ENCODE measurements around the gene CEP164.
A peak's percentile ranks its signal among the peaks of the same experiment; 100 is the strongest.
"Not testable (repeated sequence)": the region's sequence is repeated elsewhere in the genome, so short reads cannot be mapped to it uniquely, and the experiment has no call there.

The CEP164 gene

GRCh38 chr11:117442049-117442868 is 114.6 kb downstream of the CEP164 start:
- no peak for DNase-seq (ENCODE audit: low spot score)

GRCh38 chr11:117442869-117443239 is 115.2 kb downstream of the CEP164 start:
- DNase-seq (ENCODE audit: low spot score): no peak

GRCh38 chr11:117443266-117444186 is 115.9 kb downstream of the CEP164 start:
- peak; percentile 77 for DNase-seq (ENCODE audit: low spot score)

- DNase-seq (ENCODE audit: low spot score): no peak
Measured at GRCh38 chr11:117444256-117444655, 116.6 kb downstream of the CEP164 start.

GRCh38 chr11:117444711-117445658 is 117.3 kb downstream of the CEP164 start:
- no peak for DNase-seq (ENCODE audit: low spot score)

GRCh38 chr11:117449111-117449693 is 121.5 kb downstream of the CEP164 start:
- DNase-seq (ENCODE audit: low spot score): no peak

- DNase-seq (ENCODE audit: low spot score): no peak
Measured at GRCh38 chr11:117453886-117454563, 126.4 kb downstream of the CEP164 start.

GRCh38 chr11:117454564-117454917 is 126.9 kb downstream of the CEP164 start:
- no peak for DNase-seq (ENCODE audit: low spot score)

GRCh38 chr11:117456027-117456720 is 128.5 kb downstream of the CEP164 start:
- no peak for DNase-seq (ENCODE audit: low spot score)

- DNase-seq (ENCODE audit: low spot score): not testable (repeated sequence)
Measured at GRCh38 chr11:117456721-117457029, 129.0 kb downstream of the CEP164 start.

- DNase-seq (ENCODE audit: low spot score): no peak
Measured at GRCh38 chr11:117457031-117457785, 129.6 kb downstream of the CEP164 start.

- DNase-seq (ENCODE audit: low spot score): no peak
Measured at GRCh38 chr11:117457835-117458234, 130.2 kb downstream of the CEP164 start.

GRCh38 chr11:117458275-117459122 is 130.8 kb downstream of the CEP164 start:
- no peak for DNase-seq (ENCODE audit: low spot score)

GRCh38 chr11:117459123-117459978 is 131.7 kb downstream of the CEP164 start:
- no peak for DNase-seq (ENCODE audit: low spot score)

GRCh38 chr11:117459979-117460300 is 132.3 kb downstream of the CEP164 start:
- DNase-seq (ENCODE audit: low spot score): no peak

GRCh38 chr11:117461396-117462182 is 133.9 kb downstream of the CEP164 start:
- DNase-seq (ENCODE audit: low spot score): no peak

- DNase-seq (ENCODE audit: low spot score): no peak
Measured at GRCh38 chr11:117462183-117462863, 134.7 kb downstream of the CEP164 start.
